ENCODE data around the gene MAK. TPM values are rescaled to one million over a fixed set of nuclear protein-coding genes. Genes with fewer than 3 reads are reported as not detected.
A peak's percentile ranks its signal among the peaks of the same experiment; 100 is the strongest.

MAK gene
- total and polyA plus RNA-seq, 2 experiments from 2014 or later, result 0.35 to 1.6 TPM

DNA sequence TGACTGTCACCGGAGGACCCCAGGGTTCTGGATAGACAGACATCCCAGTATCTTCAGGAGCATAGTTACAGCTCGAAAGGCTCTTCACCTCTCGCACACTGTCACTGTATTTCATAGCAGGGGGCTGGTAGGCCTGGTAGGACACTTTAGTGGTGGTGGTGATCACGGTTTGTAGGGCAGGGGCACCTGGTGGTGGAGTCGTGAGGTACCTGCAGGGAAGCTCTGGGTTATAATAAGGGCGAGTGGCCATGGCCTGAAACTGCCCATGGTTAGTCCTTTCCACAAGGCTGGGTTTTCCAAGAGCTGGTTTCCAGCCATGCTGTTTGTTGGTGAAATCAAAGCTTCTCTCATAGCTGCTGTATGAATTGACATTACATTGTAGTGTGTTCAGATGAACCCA is 35.9 kb upstream of the MAK start:
- DNase-seq (ENCODE audit: low spot score), result no peak

DNA sequence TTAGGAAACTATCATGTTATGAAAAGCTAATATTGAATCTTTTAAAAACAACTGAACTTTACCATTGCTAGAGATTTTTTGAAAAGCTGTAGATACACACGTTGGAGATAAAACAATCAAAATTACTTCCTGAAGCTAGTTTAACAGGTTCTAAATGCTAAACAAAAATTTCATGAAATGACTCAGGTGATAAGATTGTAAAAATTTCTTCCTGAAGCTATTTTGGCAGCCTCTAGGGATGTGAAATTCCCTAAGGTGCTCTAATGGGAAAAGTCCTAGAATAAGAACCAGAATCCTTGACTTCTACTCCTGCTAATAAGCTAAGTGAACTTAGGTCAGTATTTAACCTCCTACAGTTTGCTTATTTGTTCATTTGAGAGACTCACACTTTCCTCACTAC is 35.0 kb upstream of the MAK start:
- Histone ChIP-seq H3K79me2 (replicated peaks; ENCODE audit: insufficient read depth) (no peaks in the 10 kb centered on the region), H3K27me3 (ENCODE audit: insufficient read depth) (no peaks in the 10 kb centered on the region; the same call in 1 of the 2 replicates), H3K4me1 (ENCODE audit: insufficient read depth) (no peaks in the 10 kb centered on the region), H2AFZ (no peak overlapping the region), H4K20me1 (replicated peaks; ENCODE audit: insufficient read depth) (no peaks in the 10 kb centered on the region), H3K9me2 (ENCODE audit: insufficient read depth) (no peaks in the 10 kb centered on the region), H3K4me2 (no peak overlapping the region), H3F3A (replicated peaks; ENCODE audit: low read depth) (no peaks in the 10 kb centered on the region), H3K27ac (ENCODE audit: low read depth) (no peak overlapping the region), H3K36me3 (ENCODE audit: insufficient read depth) (no peaks in the 10 kb centered on the region), H3K4me3 (no peak overlapping the region)
- Mint-ChIP-seq H3K36me3 (ENCODE audit: low read depth) (no peaks in the 10 kb centered on the region), H3K27ac (no peak overlapping the region), H3K4me3 (no peak overlapping the region), H3K4me1 (peaks cover 4% of the 10 kb centered on the region; the same call in 2 of the 3 replicates), H3K27me3 (ENCODE audit: insufficient read depth, low read depth, poor library complexity) (peaks cover 5% of the 10 kb centered on the region), H3K9me3 (no peaks in the 10 kb centered on the region)
- ATAC-seq (no peak), DNase-seq (ENCODE audit: low spot score) (no peak)
- TF ChIP-seq ZNF114 (CRISPR knock-in tag; IDR thresholded peaks at IDR 0.05) (no peak), EZH2 (IDR thresholded peaks at IDR 0.05; ENCODE audit: low read depth, unreplicated experiment) (no peak), EZH2phosphoT487 (IDR thresholded peaks at IDR 0.05; ENCODE audit: unreplicated experiment) (no peak), ZNF331 (CRISPR knock-in tag; IDR thresholded peaks at IDR 0.05; ENCODE audit: low read depth) (no peak), NANOG (IDR thresholded peaks at IDR 0.05; ENCODE audit: borderline replicate concordance) (no peak), POLR2AphosphoS5 (IDR thresholded peaks at IDR 0.05; ENCODE audit: low read depth) (no peak), STAT1 (IDR thresholded peaks at IDR 0.05; ENCODE audit: unreplicated experiment) (no peak), CREB1 (CRISPR knock-in tag; IDR thresholded peaks at IDR 0.05; ENCODE audit: low read depth) (no peak)
- TF ChIP-seq, protein P1, sequence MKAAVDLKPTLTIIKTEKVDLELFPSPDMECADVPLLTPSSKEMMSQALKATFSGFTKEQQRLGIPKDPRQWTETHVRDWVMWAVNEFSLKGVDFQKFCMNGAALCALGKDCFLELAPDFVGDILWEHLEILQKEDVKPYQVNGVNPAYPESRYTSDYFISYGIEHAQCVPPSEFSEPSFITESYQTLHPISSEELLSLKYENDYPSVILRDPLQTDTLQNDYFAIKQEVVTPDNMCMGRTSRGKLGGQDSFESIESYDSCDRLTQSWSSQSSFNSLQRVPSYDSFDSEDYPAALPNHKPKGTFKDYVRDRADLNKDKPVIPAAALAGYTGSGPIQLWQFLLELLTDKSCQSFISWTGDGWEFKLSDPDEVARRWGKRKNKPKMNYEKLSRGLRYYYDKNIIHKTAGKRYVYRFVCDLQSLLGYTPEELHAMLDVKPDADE (IDR thresholded peaks at IDR 0.05), result no peak
- TF ChIP-seq, protein P2, sequence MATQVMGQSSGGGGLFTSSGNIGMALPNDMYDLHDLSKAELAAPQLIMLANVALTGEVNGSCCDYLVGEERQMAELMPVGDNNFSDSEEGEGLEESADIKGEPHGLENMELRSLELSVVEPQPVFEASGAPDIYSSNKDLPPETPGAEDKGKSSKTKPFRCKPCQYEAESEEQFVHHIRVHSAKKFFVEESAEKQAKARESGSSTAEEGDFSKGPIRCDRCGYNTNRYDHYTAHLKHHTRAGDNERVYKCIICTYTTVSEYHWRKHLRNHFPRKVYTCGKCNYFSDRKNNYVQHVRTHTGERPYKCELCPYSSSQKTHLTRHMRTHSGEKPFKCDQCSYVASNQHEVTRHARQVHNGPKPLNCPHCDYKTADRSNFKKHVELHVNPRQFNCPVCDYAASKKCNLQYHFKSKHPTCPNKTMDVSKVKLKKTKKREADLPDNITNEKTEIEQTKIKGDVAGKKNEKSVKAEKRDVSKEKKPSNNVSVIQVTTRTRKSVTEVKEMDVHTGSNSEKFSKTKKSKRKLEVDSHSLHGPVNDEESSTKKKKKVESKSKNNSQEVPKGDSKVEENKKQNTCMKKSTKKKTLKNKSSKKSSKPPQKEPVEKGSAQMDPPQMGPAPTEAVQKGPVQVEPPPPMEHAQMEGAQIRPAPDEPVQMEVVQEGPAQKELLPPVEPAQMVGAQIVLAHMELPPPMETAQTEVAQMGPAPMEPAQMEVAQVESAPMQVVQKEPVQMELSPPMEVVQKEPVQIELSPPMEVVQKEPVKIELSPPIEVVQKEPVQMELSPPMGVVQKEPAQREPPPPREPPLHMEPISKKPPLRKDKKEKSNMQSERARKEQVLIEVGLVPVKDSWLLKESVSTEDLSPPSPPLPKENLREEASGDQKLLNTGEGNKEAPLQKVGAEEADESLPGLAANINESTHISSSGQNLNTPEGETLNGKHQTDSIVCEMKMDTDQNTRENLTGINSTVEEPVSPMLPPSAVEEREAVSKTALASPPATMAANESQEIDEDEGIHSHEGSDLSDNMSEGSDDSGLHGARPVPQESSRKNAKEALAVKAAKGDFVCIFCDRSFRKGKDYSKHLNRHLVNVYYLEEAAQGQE (IDR thresholded peaks at IDR 0.05; ENCODE audit: unreplicated experiment), result no peak
- TF ChIP-seq, protein P3, sequence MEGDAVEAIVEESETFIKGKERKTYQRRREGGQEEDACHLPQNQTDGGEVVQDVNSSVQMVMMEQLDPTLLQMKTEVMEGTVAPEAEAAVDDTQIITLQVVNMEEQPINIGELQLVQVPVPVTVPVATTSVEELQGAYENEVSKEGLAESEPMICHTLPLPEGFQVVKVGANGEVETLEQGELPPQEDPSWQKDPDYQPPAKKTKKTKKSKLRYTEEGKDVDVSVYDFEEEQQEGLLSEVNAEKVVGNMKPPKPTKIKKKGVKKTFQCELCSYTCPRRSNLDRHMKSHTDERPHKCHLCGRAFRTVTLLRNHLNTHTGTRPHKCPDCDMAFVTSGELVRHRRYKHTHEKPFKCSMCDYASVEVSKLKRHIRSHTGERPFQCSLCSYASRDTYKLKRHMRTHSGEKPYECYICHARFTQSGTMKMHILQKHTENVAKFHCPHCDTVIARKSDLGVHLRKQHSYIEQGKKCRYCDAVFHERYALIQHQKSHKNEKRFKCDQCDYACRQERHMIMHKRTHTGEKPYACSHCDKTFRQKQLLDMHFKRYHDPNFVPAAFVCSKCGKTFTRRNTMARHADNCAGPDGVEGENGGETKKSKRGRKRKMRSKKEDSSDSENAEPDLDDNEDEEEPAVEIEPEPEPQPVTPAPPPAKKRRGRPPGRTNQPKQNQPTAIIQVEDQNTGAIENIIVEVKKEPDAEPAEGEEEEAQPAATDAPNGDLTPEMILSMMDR (conservative IDR thresholded peaks at IDR 0.05; ENCODE audit: low read depth in 2 of 2), result no peak

More for the DNA sequence above, 35.9 kb upstream of the MAK start:
- Histone ChIP-seq H3K27me3 (ENCODE audit: insufficient read depth) (peaks cover 8% of the 10 kb centered on the region), H4K20me1 (replicated peaks; ENCODE audit: insufficient read depth) (no peaks in the 10 kb centered on the region), H3K4me3 (no peak overlapping the region), H3K79me2 (replicated peaks; ENCODE audit: insufficient read depth) (no peaks in the 10 kb centered on the region), H3K36me3 (ENCODE audit: insufficient read depth) (no peaks in the 10 kb centered on the region), H2AFZ (peak overlapping the region; percentile 52; the same call in 1 of the 2 replicates), H3K9me2 (ENCODE audit: insufficient read depth) (no peaks in the 10 kb centered on the region), H3K27ac (ENCODE audit: low read depth) (no peak overlapping the region), H3K4me1 (ENCODE audit: insufficient read depth) (no peaks in the 10 kb centered on the region), H3K4me2 (no peak overlapping the region), H3F3A (replicated peaks; ENCODE audit: low read depth) (no peaks in the 10 kb centered on the region)
- no peak overlapping the region for H3K27ac Mint-ChIP-seq
- H3K4me3 Mint-ChIP-seq, result no peak overlapping the region
- H3K36me3 Mint-ChIP-seq (ENCODE audit: low read depth), result no peaks in the 10 kb centered on the region
- peak; percentile 68; the same call in 2 of the 3 replicates for ATAC-seq
- no peaks in the 10 kb centered on the region for H3K9me3 Mint-ChIP-seq
- peaks cover 6% of the 10 kb centered on the region for H3K27me3 Mint-ChIP-seq (ENCODE audit: insufficient read depth, low read depth, poor library complexity)
- H3K4me1 Mint-ChIP-seq, result peaks cover 4% of the 10 kb centered on the region; the same call in 2 of the 3 replicates
- TF ChIP-seq, protein P3 (conservative IDR thresholded peaks at IDR 0.05; ENCODE audit: low read depth in 2 of 2), result peak in 1 of 2 experiments; percentile 33; a peak in 2 of 4 replicates
- no peak for TF ChIP-seq NANOG (IDR thresholded peaks at IDR 0.05; ENCODE audit: borderline replicate concordance)
